Measurements from ENCODE around the gene PRRT3. TPM values are rescaled to one million over a fixed set of nuclear protein-coding genes. Genes with fewer than 3 reads are reported as not detected.
A peak's percentile ranks its signal among the peaks of the same experiment; 100 is the strongest.
"Not testable (repeated sequence)": the region's sequence is repeated elsewhere in the genome, so short reads cannot be mapped to it uniquely, and the experiment has no call there.

The PRRT3 gene
- total RNA-seq, 6 donors from 2014 or later = 1.6 to 7.1 (median 4.5) TPM

- H3K9me3 ChIP-seq = no peaks in the 10 kb centered on the region
- no peak overlapping the region for H3K4me3 ChIP-seq
- H3K27ac ChIP-seq = no peak overlapping the region
- peaks cover 0 to 10% (median 4%) of the 10 kb centered on the region in 4 donors for H3K4me1 ChIP-seq
- DNase-seq (no peak), ATAC-seq (ENCODE audit: low FRiP score in 2 of 2) (no peak)
- H3K36me3 ChIP-seq = peaks cover 0 to 55% (median 22%) of the 10 kb centered on the region in 4 donors
- TF ChIP-seq POLR2A (IDR thresholded peaks at IDR 0.05) (no peak), POLR2AphosphoS5 (IDR thresholded peaks at IDR 0.05) (no peak), EP300 (IDR thresholded peaks at IDR 0.05) (no peak), CTCF (IDR thresholded peaks at IDR 0.05) (no peak)
- no peaks in the 10 kb centered on the region for H3K27me3 ChIP-seq
- 94 to 99% methylated on average over 10 of the region's 10 CpGs for WGBS, 2 donors
Observed at GRCh38 chr3:9940746-9941145, 11.5 kb downstream of the PRRT3 start.

GRCh38 chr3:9939906-9940305, 12.3 kb downstream of the PRRT3 start:
- ATAC-seq (ENCODE audit: low FRiP score in 2 of 2); H3K27me3 ChIP-seq; H3K27ac ChIP-seq; H3K9me3 ChIP-seq; H3K4me3 ChIP-seq: not testable (repeated sequence)
- 98% methylated on average over 19 of the region's 32 CpGs; no CpG with 5 or more reads in 1 of the 2 donors for WGBS, 2 donors
- peaks cover 0 to 56% (median 22%) of the 10 kb centered on the region in 4 donors for H3K36me3 ChIP-seq
- peaks cover 5 to 18% (median 10%) of the 10 kb centered on the region in 4 donors for H3K4me1 ChIP-seq
- DNase-seq = peak in 1 of 2 donors; percentile 72

GRCh38 chr3:9938966-9939365, 13.2 kb downstream of the PRRT3 start:
- 97 to 99% methylated on average over 2 of the region's 2 CpGs for WGBS, 2 donors
- H3K9me3 ChIP-seq = no peaks in the 10 kb centered on the region
- no peak for DNase-seq
- ATAC-seq (ENCODE audit: low FRiP score in 2 of 2) = no peak
- H3K4me1 ChIP-seq = peaks cover 14 to 24% (median 19%) of the 10 kb centered on the region in 4 donors
- no peak overlapping the region for H3K4me3 ChIP-seq
- TF ChIP-seq CTCF (IDR thresholded peaks at IDR 0.05) (no peak), POLR2A (IDR thresholded peaks at IDR 0.05) (no peak)
- no peak overlapping the region for H3K27ac ChIP-seq
- H3K36me3 ChIP-seq = peaks cover 0 to 49% (median 17%) of the 10 kb centered on the region in 4 donors
- H3K27me3 ChIP-seq = no peaks in the 10 kb centered on the region

GRCh38 chr3:9937486-9938238, 14.5 kb downstream of the PRRT3 start:
- TF ChIP-seq EP300 (IDR thresholded peaks at IDR 0.05) (no peak), CTCF (IDR thresholded peaks at IDR 0.05) (no peak), POLR2A (IDR thresholded peaks at IDR 0.05) (no peak), POLR2AphosphoS5 (IDR thresholded peaks at IDR 0.05) (no peak)
- Histone ChIP-seq H3K27me3 (no peaks in the 10 kb centered on the region), H3K27ac (no peak overlapping the region), H3K9me3 (no peaks in the 10 kb centered on the region), H3K4me1 (peaks cover 16 to 29% (median 22%) of the 10 kb centered on the region in 4 donors), H3K36me3 (peaks cover 0 to 40% (median 11%) of the 10 kb centered on the region in 4 donors), H3K4me3 (no peak overlapping the region)
- WGBS, 2 donors = 94% methylated on average over 5 to 13 of the region's 13 CpGs
- ATAC-seq (ENCODE audit: low FRiP score in 2 of 2) = no peak
- DNase-seq = no peak

GRCh38 chr3:9935966-9936510, 16.2 kb downstream of the PRRT3 start:
- Histone ChIP-seq H3K36me3 (peaks cover 0 to 33% (median 8%) of the 10 kb centered on the region in 4 donors), H3K27me3 (no peaks in the 10 kb centered on the region), H3K9me3 (no peaks in the 10 kb centered on the region), H3K4me1 (peaks cover 23 to 37% (median 28%) of the 10 kb centered on the region in 4 donors), H3K27ac (no peak overlapping the region), H3K4me3 (no peak overlapping the region)
- TF ChIP-seq POLR2A (IDR thresholded peaks at IDR 0.05) = no peak
- TF ChIP-seq EP300 (IDR thresholded peaks at IDR 0.05) = no peak
- no peak for TF ChIP-seq POLR2AphosphoS5 (IDR thresholded peaks at IDR 0.05)
- TF ChIP-seq CTCF (IDR thresholded peaks at IDR 0.05) = no peak
- ATAC-seq (ENCODE audit: low FRiP score in 2 of 2) (no peak), DNase-seq (no peak)
- 73 to 80% methylated on average over 5 of the region's 5 CpGs for WGBS, 2 donors

Data from upper lobe of left lung (tissue), 6 donors.